ENCODE data around the gene ARAP2.

The ARAP2 gene

DNA sequence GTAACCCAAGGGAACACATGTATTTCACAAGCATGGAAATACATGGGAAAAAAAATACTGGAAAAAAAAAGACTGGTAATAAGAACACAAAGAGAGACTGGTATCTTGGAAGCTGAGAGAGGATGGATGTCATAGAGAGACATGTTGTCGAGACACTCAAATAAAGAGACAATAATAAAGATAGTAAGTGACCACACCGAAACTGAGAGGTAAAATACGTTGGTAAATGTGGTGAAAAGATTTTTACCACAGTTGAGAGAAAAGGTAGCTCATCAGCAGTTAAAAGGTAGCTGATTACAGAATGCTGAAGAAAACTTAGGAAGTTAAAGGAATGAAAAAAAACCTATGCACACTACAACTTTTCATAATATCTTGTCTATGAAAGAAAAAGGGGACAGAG lies 81.1 kb downstream of the ARAP2 start:
- no peaks in the 10 kb centered on the region for H3K4me1 ChIP-seq (ENCODE audit: control insufficient read depth, insufficient read depth, low read length)
- no peaks in the 10 kb centered on the region for H3K36me3 ChIP-seq (ENCODE audit: control insufficient read depth, insufficient read depth, low read length)
- H3K27me3 ChIP-seq (ENCODE audit: control insufficient read depth, insufficient read depth, low read length), result no peaks in the 10 kb centered on the region
- no peak overlapping the region for H3K9ac ChIP-seq (ENCODE audit: low read length)
- H3K4me3 ChIP-seq (ENCODE audit: low read length), result no peak overlapping the region
- H3K27ac ChIP-seq (ENCODE audit: low read depth, low read length), result no peak overlapping the region

DNA sequence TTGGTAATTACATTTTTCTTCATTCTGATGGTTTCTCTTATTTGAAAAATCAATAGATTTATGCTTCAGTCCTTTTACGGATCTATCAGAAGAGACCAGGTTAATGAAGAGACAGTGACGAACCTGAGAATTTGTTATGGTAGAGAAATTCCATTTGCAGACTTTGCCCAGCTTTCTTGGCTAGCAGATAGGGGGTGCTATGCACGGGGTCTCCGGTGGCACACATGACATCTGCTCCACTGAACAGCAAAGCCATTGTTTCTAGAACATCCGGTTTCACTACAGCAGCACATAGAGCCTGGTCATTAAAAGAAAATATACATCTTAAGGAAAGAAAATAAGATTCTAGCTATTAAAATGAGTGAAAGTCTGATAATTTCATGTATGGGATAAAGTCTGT lies 85.1 kb downstream of the ARAP2 start:
- H3K27me3 ChIP-seq (ENCODE audit: control insufficient read depth, insufficient read depth, low read length), result no peaks in the 10 kb centered on the region
- no peak overlapping the region for H3K4me3 ChIP-seq (ENCODE audit: low read length)
- H3K9ac ChIP-seq (ENCODE audit: low read length), result no peak overlapping the region
- no peaks in the 10 kb centered on the region for H3K4me1 ChIP-seq (ENCODE audit: control insufficient read depth, insufficient read depth, low read length)
- H3K36me3 ChIP-seq (ENCODE audit: control insufficient read depth, insufficient read depth, low read length), result no peaks in the 10 kb centered on the region
- no peak overlapping the region for H3K27ac ChIP-seq (ENCODE audit: low read depth, low read length)

DNA sequence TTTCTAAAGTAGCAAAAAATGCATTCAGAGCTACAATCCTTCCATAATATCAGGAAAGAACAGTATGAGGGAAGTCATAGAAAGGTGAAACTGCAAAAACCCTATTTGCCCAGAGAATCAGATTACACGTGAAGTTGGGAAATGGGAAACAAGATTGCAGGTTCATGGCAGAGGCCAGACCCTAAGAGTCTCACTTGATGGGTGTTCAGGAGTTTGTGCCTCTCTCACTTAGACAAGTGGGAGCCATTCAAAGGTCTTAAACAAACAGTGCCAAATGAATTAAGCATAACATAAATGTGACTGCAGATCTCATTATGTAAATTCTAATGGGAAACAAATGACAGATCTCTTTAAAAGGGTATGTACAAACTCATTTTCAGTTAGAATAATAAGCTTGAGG lies 91.6 kb downstream of the ARAP2 start:
- Histone ChIP-seq H3K27me3 (ENCODE audit: control insufficient read depth, insufficient read depth, low read length) (no peaks in the 10 kb centered on the region), H3K36me3 (ENCODE audit: control insufficient read depth, insufficient read depth, low read length) (no peaks in the 10 kb centered on the region), H3K4me1 (ENCODE audit: control insufficient read depth, insufficient read depth, low read length) (no peaks in the 10 kb centered on the region), H3K27ac (ENCODE audit: low read depth, low read length) (no peak overlapping the region), H3K4me3 (ENCODE audit: low read length) (no peak overlapping the region), H3K9ac (ENCODE audit: low read length) (no peak overlapping the region)

DNA sequence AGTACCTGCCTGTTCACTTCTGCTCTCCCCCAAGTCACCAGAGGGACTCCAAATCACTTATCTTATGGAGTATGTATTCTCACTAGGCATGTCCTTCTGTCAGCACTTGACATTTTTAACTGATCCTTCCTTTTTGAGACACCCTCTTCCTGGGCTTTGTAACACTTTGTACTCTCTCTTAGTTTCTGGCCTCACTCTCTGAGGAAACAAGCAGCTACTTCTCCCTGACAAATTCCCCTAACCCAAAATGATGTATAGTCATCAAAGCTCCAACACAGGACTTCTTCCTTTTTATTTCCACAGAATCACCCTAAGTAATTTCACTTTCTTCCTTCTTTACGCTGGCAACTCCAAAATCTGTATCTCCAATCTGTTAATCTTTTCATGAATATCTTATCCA lies 101.8 kb downstream of the ARAP2 start:
- Histone ChIP-seq H3K36me3 (ENCODE audit: control insufficient read depth, insufficient read depth, low read length) (peaks cover 3% of the 10 kb centered on the region), H3K27ac (ENCODE audit: low read depth, low read length) (no peak overlapping the region), H3K4me1 (ENCODE audit: control insufficient read depth, insufficient read depth, low read length) (no peaks in the 10 kb centered on the region), H3K27me3 (ENCODE audit: control insufficient read depth, insufficient read depth, low read length) (no peaks in the 10 kb centered on the region), H3K4me3 (ENCODE audit: low read length) (no peak overlapping the region), H3K9ac (ENCODE audit: low read length) (no peak overlapping the region)

DNA sequence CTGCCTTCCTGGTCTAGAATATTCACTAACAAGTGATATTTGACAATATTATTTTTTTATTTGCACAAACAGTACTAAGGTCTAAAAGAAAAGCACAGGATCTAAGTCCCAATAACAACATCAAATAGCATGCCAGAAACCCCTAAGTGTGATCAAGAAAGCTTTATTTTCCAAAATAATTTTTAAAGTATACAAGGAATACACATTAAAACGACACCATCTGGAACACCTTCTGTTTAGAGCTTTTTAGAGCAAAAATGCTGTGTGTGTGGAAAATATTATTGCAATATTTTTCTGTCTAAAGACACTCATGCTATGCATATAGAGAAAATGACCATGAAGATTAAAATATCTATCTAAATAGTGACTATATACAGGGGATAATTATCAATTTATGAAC lies 103.1 kb downstream of the ARAP2 start:
- no peak overlapping the region for H3K9ac ChIP-seq (ENCODE audit: low read length)
- H3K4me3 ChIP-seq (ENCODE audit: low read length), result no peak overlapping the region
- H3K4me1 ChIP-seq (ENCODE audit: control insufficient read depth, insufficient read depth, low read length), result no peaks in the 10 kb centered on the region
- peaks cover 3% of the 10 kb centered on the region for H3K36me3 ChIP-seq (ENCODE audit: control insufficient read depth, insufficient read depth, low read length)
- H3K27ac ChIP-seq (ENCODE audit: low read depth, low read length), result no peak overlapping the region
- no peaks in the 10 kb centered on the region for H3K27me3 ChIP-seq (ENCODE audit: control insufficient read depth, insufficient read depth, low read length)

DNA sequence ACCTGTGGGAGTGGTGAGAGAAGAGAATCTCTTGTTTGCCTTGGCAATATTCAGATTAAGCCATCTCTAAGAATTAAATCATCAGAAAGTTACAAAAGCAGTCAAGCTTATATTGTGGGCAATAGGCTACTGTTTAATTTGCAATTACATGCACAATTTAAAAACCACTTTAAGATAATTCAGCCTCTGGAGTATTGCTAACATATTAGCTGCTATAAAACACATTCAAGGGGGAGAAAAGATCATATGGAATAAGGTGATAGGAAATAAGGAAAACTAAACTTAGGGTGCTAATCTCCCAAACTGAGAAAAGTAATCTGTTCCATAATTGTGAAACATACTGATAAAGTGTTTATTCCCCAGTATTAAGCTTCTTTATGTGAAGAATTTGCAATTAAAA lies 103.9 kb downstream of the ARAP2 start:
- Histone ChIP-seq H3K4me3 (ENCODE audit: low read length) (no peak overlapping the region), H3K27me3 (ENCODE audit: control insufficient read depth, insufficient read depth, low read length) (no peaks in the 10 kb centered on the region), H3K36me3 (ENCODE audit: control insufficient read depth, insufficient read depth, low read length) (peaks cover 3% of the 10 kb centered on the region), H3K4me1 (ENCODE audit: control insufficient read depth, insufficient read depth, low read length) (no peaks in the 10 kb centered on the region), H3K9ac (ENCODE audit: low read length) (no peak overlapping the region), H3K27ac (ENCODE audit: low read depth, low read length) (no peak overlapping the region)

DNA sequence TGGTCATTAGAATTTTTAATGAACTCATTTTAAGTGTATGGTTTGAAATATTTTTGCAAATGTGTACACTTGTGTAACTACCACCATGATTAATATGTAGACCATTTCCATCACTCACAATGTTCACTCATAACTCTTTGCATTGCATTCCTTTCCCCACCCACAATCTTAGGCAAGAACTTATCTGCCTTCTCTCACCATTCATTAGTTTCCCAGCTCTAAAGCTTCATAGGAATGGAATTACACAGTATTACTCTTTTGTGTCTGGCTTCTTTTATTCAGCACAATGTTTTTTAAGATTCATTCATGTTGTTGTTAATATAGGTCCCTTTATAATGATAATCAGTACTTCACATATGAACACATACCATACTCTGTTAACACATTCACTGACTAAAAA lies 106.1 kb downstream of the ARAP2 start:
- Histone ChIP-seq H3K4me1 (ENCODE audit: control insufficient read depth, insufficient read depth, low read length) (no peaks in the 10 kb centered on the region), H3K36me3 (ENCODE audit: control insufficient read depth, insufficient read depth, low read length) (no peaks in the 10 kb centered on the region), H3K27ac (ENCODE audit: low read depth, low read length) (no peak overlapping the region), H3K27me3 (ENCODE audit: control insufficient read depth, insufficient read depth, low read length) (no peaks in the 10 kb centered on the region), H3K4me3 (ENCODE audit: low read length) (no peak overlapping the region), H3K9ac (ENCODE audit: low read length) (no peak overlapping the region)

DNA sequence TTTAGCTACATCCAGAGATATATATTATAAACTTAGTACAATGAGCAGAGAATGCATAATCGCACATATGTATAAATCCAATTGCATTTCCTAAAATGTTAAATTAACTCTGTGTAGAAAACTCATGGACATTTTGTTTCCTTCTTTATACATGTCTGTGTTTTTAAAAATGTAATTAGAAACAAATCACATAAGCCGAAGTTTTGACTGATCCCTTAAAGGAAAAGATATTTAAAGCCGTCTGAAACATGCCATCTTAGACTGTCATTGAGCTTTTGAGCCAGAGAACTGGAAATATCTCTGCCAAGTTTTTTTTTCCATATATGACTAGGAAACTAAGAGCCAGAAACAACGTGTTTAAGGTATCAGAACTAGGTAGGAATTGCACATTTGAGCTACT lies 107.0 kb downstream of the ARAP2 start:
- H3K27ac ChIP-seq (ENCODE audit: low read depth, low read length), result no peak overlapping the region
- H3K4me1 ChIP-seq (ENCODE audit: control insufficient read depth, insufficient read depth, low read length), result no peaks in the 10 kb centered on the region
- no peaks in the 10 kb centered on the region for H3K36me3 ChIP-seq (ENCODE audit: control insufficient read depth, insufficient read depth, low read length)
- H3K9ac ChIP-seq (ENCODE audit: low read length), result no peak overlapping the region
- no peak overlapping the region for H3K4me3 ChIP-seq (ENCODE audit: low read length)
- no peaks in the 10 kb centered on the region for H3K27me3 ChIP-seq (ENCODE audit: control insufficient read depth, insufficient read depth, low read length)

DNA sequence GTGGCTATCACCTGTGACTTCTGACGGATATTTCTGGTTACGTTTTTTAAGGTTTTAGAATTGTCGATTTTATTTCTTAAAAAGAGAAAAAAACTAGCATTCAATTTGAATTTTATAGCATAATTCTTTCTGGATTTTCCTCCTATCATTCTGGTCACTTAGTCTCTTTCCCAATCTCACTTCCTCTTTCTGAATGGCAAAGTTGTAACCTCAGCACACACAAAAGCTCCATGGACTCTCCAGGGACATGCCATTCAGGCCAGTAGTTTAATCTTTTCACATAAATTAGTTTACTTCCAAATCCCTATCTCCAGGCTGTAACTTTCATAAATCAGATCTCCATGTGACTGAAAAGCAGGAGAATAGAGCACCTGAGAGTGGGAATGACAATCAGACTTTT lies 110.7 kb downstream of the ARAP2 start:
- Histone ChIP-seq H3K4me3 (ENCODE audit: low read length) (no peak overlapping the region), H3K4me1 (ENCODE audit: control insufficient read depth, insufficient read depth, low read length) (no peaks in the 10 kb centered on the region), H3K27ac (ENCODE audit: low read depth, low read length) (no peak overlapping the region), H3K36me3 (ENCODE audit: control insufficient read depth, insufficient read depth, low read length) (no peaks in the 10 kb centered on the region), H3K9ac (ENCODE audit: low read length) (no peak overlapping the region), H3K27me3 (ENCODE audit: control insufficient read depth, insufficient read depth, low read length) (no peaks in the 10 kb centered on the region)

DNA sequence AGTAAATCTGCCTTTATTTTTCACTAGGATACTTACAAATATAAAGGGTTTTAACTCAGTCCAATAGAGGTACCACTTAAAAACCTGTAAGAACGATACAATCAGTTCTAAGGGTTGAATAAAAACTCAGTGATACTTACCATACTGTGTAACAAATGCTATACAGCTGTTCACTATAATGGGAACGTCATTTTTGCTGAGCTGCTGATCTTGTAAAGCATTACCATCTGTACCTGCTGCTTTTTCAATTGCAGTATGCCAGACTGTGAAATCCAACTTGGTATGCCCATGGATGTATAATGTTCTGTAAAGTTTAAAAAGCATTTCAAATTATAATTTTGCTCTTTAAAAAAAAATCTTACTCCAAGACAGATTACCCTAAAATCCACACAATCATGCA lies 111.2 kb downstream of the ARAP2 start:
- H3K27me3 ChIP-seq (ENCODE audit: control insufficient read depth, insufficient read depth, low read length), result no peaks in the 10 kb centered on the region
- H3K4me3 ChIP-seq (ENCODE audit: low read length), result no peak overlapping the region
- no peaks in the 10 kb centered on the region for H3K4me1 ChIP-seq (ENCODE audit: control insufficient read depth, insufficient read depth, low read length)
- no peak overlapping the region for H3K27ac ChIP-seq (ENCODE audit: low read depth, low read length)
- H3K36me3 ChIP-seq (ENCODE audit: control insufficient read depth, insufficient read depth, low read length), result no peaks in the 10 kb centered on the region
- no peak overlapping the region for H3K9ac ChIP-seq (ENCODE audit: low read length)

DNA sequence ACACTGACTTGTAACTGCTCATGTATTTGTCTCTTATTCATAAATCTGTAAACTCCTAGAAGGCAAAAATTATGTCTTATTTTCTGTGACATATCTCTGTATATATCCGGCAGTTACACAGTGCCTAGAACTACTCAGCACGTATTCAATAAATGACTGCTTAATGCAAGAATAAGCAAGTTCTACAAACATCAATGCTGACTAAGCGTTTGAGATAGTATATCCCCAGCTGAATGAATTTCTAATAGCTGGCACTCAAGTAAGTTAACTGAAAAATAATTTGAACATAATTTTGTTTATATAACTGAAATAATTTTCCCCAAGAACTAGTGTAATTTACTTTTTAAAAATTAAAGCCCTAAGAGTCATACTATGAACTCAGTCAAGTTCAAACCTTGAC lies 113.7 kb downstream of the ARAP2 start:
- Histone ChIP-seq H3K4me1 (ENCODE audit: control insufficient read depth, insufficient read depth, low read length) (no peaks in the 10 kb centered on the region), H3K36me3 (ENCODE audit: control insufficient read depth, insufficient read depth, low read length) (no peaks in the 10 kb centered on the region), H3K27me3 (ENCODE audit: control insufficient read depth, insufficient read depth, low read length) (no peaks in the 10 kb centered on the region)

DNA sequence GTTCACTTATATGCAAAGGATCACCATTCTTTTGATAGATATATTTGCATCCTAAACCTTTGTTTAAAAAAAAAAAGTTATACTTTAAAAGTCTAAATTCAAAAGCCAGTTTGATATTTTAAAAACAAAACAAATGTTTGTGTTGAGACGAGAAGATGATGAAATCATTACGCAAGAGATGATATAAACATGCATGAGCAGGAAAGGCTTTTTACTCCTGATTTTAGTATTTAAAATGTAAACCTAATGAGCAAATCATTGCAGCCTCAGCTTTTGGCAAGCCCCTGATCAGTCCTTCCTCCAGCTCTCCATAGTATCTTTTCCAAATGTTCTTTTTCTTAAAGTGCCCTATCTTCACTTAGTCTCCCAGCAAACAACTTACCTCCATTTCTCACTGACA lies 115.6 kb downstream of the ARAP2 start:
- Histone ChIP-seq H3K4me3 (ENCODE audit: low read length) (no peak overlapping the region), H3K36me3 (ENCODE audit: control insufficient read depth, insufficient read depth, low read length) (no peaks in the 10 kb centered on the region), H3K27me3 (ENCODE audit: control insufficient read depth, insufficient read depth, low read length) (no peaks in the 10 kb centered on the region), H3K9ac (ENCODE audit: low read length) (no peak overlapping the region), H3K27ac (ENCODE audit: low read depth, low read length) (no peak overlapping the region), H3K4me1 (ENCODE audit: control insufficient read depth, insufficient read depth, low read length) (no peaks in the 10 kb centered on the region)

More for the DNA sequence above, 113.7 kb downstream of the ARAP2 start:
- no peak overlapping the region for H3K27ac ChIP-seq (ENCODE audit: low read depth, low read length)
- no peak overlapping the region for H3K9ac ChIP-seq (ENCODE audit: low read length)
- no peak overlapping the region for H3K4me3 ChIP-seq (ENCODE audit: low read length)

DNA sequence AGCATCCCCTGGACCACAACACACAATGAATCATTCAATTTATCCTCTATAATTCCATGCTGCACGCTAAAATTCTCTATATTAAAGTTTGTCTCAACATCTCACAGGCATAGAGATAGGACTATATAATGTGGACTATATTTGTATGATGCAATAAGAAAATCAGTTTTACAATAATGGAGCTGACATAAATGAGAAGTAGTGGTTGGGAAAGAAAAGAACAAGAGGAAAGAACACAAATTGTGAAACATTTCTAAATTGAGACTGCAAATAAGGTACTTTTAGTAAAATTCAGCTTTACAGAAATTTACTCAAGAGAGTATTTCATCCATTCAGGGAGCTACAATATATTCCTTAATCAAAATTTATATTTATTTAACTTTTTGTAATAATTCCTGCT lies 120.4 kb downstream of the ARAP2 start:
- Histone ChIP-seq H3K36me3 (ENCODE audit: control insufficient read depth, insufficient read depth, low read length) (no peaks in the 10 kb centered on the region), H3K27ac (ENCODE audit: low read depth, low read length) (no peak overlapping the region), H3K9ac (ENCODE audit: low read length) (no peak overlapping the region), H3K4me1 (ENCODE audit: control insufficient read depth, insufficient read depth, low read length) (no peaks in the 10 kb centered on the region), H3K27me3 (ENCODE audit: control insufficient read depth, insufficient read depth, low read length) (no peaks in the 10 kb centered on the region), H3K4me3 (ENCODE audit: low read length) (no peak overlapping the region)

DNA sequence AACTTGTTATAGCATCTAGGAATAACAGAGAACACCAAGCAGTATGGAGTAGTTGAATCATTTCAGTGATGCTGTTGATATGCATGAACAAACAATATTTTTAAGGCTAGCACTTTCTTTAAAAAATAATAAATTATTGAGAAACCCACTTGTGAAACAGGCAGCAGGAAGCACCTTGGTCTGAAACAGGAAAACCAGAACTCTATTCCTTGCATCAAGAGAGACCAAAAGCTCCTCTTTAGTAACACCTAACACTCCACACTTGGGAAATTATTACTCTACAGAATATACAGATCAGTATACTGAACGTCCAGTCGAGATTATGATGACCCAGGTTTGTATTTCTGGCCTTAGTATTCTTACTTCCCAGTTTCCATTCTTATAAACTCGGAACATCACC lies 129.0 kb downstream of the ARAP2 start:
- H3K4me3 ChIP-seq (ENCODE audit: low read length), result no peak overlapping the region
- no peak overlapping the region for H3K27ac ChIP-seq (ENCODE audit: low read depth, low read length)
- H3K4me1 ChIP-seq (ENCODE audit: control insufficient read depth, insufficient read depth, low read length), result no peaks in the 10 kb centered on the region
- H3K9ac ChIP-seq (ENCODE audit: low read length), result no peak overlapping the region
- H3K27me3 ChIP-seq (ENCODE audit: control insufficient read depth, insufficient read depth, low read length), result no peaks in the 10 kb centered on the region
- H3K36me3 ChIP-seq (ENCODE audit: control insufficient read depth, insufficient read depth, low read length), result no peaks in the 10 kb centered on the region
